Fibroblast of the aortic adventitia (primary cell): Measurements from ENCODE around the gene DACT2. TPM values are rescaled to one million over a fixed set of nuclear protein-coding genes. Genes with fewer than 3 reads are reported as not detected.
"Not testable (repeated sequence)": the region's sequence is repeated elsewhere in the genome, so short reads cannot be mapped to it uniquely, and the experiment has no call there.

Experiments used
- DNase-seq: peaks from one replicate; pipeline ENCODE4 v3.0.0-alpha.2; 2010; ENCODE audit warnings: low read depth
- H3K4me3 ChIP-seq: 2 replicates; pipeline ENCODE4 v1.5.1; 2011; ENCODE audit warnings: low read depth, mild to moderate bottlenecking, control low read depth, low read length, moderate library complexity
- total RNA-seq: library from RNA; depleted of rRNA; stranded (reverse); fragments of >200 nt; gene quantifications from 2 replicates; pipeline ENCODE4 v1.2.3, GENCODE V29; 2012; ENCODE audit warnings: low replicate concordance
- TF ChIP-seq, protein P1 (sequence below): IDR thresholded peaks from 2 replicates; pipeline ENCODE4 v1.5.1; 2011; ENCODE audit warnings: mild to moderate bottlenecking, low read length, control low read depth, inconsistent platforms; ENCODE audit not compliant: insufficient read depth

DACT2 gene
- total RNA-seq, 1 donor, result 0.27 TPM

DNA sequence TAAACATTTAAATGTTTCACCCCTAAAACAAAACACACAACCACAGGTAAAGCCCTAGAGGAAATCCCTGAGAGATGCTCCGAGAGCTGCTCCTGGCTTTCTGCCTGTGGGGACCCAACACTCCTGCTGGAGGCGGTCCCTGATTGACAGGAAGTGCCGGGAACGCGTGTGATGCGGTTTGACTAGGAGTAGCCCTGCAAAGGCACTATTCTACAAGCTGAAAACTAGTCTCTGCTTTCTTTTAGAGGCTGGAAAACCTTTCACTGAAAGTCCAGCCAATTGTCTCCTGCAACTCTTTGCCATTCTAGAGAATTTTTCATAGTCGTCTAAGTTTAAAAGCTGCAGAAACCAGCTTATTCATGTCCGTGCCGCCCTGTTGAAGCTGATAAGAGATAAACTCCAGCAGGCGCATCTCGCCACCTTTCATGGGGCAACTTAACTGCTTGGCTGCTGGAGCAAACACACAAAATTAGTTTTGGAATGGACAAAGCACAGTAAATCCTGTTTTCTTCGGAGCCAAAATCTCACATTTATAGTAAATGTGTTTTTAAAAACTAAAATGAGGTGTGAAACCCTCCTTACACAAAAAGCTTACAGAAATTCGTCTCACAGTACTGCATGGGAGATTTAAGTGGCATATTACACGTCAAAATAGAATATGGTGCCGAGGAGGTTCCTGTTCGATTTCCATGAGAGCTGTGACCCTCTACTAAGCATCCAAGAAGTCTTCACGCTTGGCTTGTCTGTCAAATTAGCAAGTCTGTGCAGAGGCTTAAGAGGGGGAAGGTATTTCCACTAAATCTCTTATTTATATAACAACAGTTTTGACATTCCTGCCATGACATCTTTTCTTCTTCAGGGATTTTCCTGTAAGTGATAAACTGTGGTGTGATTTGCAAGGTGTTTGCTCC lies 46.9 kb downstream of the DACT2 start:
- TF ChIP-seq, protein P1, sequence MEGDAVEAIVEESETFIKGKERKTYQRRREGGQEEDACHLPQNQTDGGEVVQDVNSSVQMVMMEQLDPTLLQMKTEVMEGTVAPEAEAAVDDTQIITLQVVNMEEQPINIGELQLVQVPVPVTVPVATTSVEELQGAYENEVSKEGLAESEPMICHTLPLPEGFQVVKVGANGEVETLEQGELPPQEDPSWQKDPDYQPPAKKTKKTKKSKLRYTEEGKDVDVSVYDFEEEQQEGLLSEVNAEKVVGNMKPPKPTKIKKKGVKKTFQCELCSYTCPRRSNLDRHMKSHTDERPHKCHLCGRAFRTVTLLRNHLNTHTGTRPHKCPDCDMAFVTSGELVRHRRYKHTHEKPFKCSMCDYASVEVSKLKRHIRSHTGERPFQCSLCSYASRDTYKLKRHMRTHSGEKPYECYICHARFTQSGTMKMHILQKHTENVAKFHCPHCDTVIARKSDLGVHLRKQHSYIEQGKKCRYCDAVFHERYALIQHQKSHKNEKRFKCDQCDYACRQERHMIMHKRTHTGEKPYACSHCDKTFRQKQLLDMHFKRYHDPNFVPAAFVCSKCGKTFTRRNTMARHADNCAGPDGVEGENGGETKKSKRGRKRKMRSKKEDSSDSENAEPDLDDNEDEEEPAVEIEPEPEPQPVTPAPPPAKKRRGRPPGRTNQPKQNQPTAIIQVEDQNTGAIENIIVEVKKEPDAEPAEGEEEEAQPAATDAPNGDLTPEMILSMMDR, result no peak
- no peak overlapping the region for H3K4me3 ChIP-seq
- no peak for DNase-seq

DNA sequence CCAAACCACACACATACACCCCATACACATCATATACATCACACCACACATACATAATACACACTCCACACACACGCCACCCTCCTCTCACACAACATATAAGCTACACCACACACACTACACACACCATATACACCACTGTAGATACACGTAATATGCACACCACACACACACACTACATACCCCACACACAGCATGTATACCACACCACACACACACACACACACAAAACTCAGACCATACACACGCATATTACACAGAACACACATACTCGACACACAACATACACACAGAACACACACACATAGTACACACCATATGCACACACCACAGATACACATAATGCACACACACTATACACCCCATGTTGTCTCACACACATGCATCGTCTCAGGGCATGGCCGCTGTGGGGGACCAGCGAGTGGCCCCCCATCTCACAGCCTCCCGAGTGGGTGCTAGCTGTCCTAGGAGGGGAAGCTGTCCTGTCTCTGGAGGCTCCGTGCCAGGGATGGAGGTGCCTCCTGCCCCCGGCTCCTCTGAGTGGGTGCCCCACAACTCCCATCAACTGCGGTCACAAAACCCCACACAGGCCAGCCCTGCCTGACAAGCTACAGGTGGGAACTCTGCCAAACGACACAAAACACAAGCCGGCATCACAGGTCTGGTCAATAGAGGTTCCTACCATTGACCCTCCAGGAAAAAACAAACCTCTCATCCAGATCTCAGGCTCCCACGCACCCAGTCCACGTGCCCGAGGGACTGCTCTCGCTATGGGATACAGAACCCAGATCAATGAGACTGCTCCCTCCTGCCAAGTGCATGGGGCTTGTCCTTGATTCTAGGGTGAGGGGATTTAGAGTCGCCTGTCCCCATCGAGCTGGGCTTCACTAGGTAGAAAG lies 49.1 kb downstream of the DACT2 start:
- no peak overlapping the region for H3K4me3 ChIP-seq
- TF ChIP-seq, protein P1, result no peak
- DNase-seq, result no peak

DNA sequence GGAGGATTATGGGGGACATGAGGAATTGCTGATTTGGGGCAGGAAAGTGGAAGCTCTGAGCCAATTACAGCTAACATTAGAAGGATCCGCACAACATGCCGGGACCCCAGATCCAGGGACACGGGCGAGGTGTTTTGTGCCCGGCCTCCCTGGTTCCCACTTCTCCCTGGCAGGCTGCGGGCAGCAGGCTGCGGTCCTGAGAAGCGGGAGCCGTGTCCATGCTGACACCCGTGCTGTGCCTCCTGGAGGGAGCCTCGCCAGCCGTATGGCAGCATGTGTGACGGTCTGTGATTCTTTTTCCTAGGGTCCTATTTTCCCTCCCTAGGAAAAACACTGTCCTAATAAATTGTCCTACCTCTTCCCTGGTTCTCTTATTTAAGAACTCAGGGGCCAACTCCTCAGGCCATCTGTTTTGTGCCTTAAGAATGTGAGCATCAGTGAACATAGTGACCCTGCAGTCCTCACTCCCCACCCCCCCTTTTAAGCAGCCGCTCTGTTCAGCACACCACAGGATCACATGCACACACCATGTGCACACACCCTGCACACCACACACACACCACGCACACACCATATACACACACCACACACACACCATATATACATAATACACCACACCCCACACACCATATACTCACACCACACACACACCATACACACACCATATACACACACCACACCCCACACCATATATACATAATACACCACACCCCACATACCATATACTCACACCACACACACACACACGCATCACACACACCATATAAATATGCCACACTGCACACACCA lies 49.9 kb downstream of the DACT2 start:
- TF ChIP-seq, protein P1, result no peak
- DNase-seq, result no peak
- no peak overlapping the region for H3K4me3 ChIP-seq

DNA sequence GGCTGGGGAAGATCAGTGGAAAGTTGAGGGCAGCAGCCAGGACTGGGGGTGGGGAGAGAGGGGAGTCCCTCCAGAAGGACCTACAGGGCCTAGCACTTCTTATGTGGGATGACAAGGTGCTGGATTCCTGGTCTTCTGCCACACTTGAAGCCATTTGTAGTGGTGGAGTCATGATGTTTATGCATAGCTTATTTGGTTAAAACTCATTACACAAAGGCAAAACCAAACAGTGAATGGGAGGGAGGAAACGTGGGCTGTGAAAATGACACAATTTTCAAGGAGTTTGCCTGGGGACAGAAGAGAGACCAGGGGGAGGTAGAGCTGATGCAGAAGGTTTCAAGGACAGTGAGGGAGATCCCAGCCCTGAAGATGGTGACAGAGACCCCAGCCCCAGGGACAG lies 50.8 kb downstream of the DACT2 start:
- TF ChIP-seq, protein P1, result no peak
- no peak for DNase-seq
- no peak overlapping the region for H3K4me3 ChIP-seq

DNA sequence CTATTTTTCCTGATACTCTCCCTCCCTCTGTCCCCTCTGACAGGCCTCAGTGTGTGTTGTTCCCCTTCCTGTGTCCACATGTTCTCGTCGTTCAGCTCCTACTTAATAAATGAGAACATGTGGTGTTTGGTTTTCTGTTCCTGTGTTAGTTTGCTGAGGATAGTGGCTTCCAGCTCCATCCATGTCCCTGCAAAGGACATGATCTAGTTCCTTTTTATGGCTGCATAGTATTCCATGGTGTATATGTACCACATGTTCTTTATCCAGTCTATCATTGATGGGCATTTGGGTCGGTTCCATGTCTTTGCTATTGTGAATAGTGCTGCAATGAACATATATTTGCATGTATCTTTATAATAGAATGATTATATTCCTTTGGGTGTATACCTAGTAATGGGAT lies 51.8 kb downstream of the DACT2 start:
- DNase-seq, result not testable (repeated sequence)

DNA sequence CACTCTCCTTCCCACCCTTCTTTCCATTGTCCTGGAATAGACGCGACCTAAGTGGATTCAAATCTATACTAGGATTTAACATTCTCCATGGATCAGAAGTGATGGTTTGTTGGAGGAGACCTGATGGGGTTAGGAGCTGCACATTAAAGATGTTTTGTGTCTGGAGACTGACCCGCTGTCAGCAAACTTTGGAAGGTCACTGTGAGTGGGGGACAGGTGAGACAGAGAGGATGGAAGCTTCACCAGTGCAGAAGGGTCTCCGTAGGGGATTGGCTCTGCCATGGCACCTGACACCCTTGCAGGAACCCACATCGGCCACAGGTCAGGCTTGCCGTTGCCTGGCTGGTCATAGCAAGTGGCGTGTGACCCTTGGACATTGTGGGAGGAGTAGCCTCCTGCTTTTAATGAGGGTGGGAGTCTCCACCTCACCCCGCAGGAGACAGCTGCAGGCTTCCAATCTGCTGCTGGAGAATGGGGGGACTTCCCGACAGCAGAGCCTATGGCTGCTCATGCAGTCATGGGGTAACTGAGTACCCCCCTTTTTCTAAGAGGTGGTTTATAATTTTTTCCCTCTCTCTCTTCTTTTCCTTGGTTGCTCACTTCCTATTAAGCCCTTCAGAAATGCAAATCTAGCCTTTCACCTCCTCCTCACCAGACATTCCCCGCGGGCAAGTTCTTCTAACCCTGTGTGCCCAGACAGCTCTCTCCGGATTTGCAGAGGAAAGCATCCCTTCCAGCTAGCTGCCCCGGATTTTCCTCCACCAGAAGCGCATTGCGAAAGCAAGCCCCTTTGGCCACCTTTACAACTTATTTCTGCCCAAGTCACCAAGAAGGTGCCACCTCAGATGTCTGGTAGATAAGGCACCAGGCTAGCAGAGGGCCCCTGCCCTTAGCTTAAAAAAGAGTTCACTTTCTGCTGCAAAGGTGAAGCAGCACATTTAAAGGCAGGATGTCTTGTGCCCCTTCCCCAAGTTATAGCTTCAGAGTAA lies 53.5 kb downstream of the DACT2 start:
- no peak for DNase-seq
- H3K4me3 ChIP-seq, result no peak overlapping the region
- TF ChIP-seq, protein P1, result no peak

More for the DNA sequence above, 51.8 kb downstream of the DACT2 start:
- H3K4me3 ChIP-seq, result not testable (repeated sequence)
